HEK293 (cell line): ENCODE data around the gene ESR2.

Experiments
- KLF1 ChIP-seq: fragments of 450-650 bp; formaldehyde crosslinking; IDR thresholded peaks from 2 replicates; pipeline ENCODE4 v1.5.1; 2016; ENCODE audit warnings: missing biosample characterization, missing genetic modification characterization
- KLF16 ChIP-seq: fragments of 450-650 bp; formaldehyde crosslinking; IDR thresholded peaks from 2 replicates; pipeline ENCODE4 v1.5.1; 2017; ENCODE audit warnings: missing biosample characterization, missing genetic modification characterization
- ZBTB20 ChIP-seq: fragments of 450-650 bp; formaldehyde crosslinking; IDR thresholded peaks from 2 replicates; pipeline ENCODE4 v1.5.1; 2016; ENCODE audit warnings: missing biosample characterization, missing genetic modification characterization
- ZNF623 ChIP-seq: fragments of 450-650 bp; formaldehyde crosslinking; IDR thresholded peaks from 2 replicates; pipeline ENCODE4 v1.5.1; 2016; ENCODE audit warnings: missing biosample characterization, missing genetic modification characterization
- TF ChIP-seq, protein P1 (sequence below): fragments of 450-650 bp; formaldehyde crosslinking; IDR thresholded peaks from 2 replicates; pipeline ENCODE4 v1.5.1; 2017; ENCODE audit warnings: missing biosample characterization, missing genetic modification characterization
- TF ChIP-seq, protein P2 (sequence below): fragments of 450-650 bp; formaldehyde crosslinking; IDR thresholded peaks from 2 replicates; pipeline ENCODE4 v1.5.1; 2017; ENCODE audit warnings: missing biosample characterization, missing genetic modification characterization
- TF ChIP-seq, protein P3 (sequence below): fragments of 450-650 bp; formaldehyde crosslinking; IDR thresholded peaks from 2 replicates; pipeline ENCODE4 v1.5.1; 2016; ENCODE audit warnings: missing biosample characterization, missing genetic modification characterization, low read depth
- TF ChIP-seq, protein P4 (sequence below): fragments of 450-650 bp; formaldehyde crosslinking; IDR thresholded peaks from 2 replicates; pipeline ENCODE4 v1.5.1; 2016; ENCODE audit warnings: missing biosample characterization, missing genetic modification characterization
- TF ChIP-seq, protein P5 (sequence below): fragments of 450-650 bp; formaldehyde crosslinking; IDR thresholded peaks from 2 replicates; pipeline ENCODE4 v1.5.1; 2016; ENCODE audit warnings: missing biosample characterization, missing genetic modification characterization
- TF ChIP-seq, protein P6 (sequence below): fragments of 450-650 bp; formaldehyde crosslinking; IDR thresholded peaks from 2 replicates; pipeline ENCODE4 v1.5.1; 2017; ENCODE audit warnings: missing biosample characterization, missing genetic modification characterization
- TF ChIP-seq, protein P7 (sequence below): fragments of 450-650 bp; formaldehyde crosslinking; IDR thresholded peaks from 2 replicates; pipeline ENCODE4 v1.5.1; 2016; ENCODE audit warnings: missing biosample characterization, missing genetic modification characterization

DNA sequence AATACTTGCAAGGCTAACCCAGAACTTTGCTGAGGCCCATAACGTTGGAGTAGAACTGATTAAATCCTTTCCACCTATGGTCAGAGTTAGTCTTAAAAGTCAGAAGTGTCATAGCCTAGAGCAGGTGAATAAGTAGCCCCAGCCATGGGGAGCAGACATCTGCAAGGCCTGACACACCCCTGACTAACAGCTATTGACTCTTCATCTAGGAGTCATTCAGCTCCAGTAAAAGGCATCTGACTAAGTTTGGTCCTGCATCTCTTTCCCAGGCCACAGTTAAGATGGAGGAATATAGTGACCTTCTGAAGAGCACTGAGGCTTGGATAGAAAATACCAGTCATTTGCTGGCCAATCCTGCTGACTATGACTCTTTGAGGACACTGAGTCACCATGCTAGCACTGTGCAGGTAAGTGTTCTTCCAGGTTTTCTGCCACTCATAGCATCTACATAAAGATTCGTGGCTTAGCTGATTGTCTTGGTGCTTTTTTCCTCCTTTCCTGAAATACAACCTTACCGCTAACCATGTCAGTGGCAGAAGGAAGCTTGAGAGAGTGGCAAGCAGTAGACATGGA lies 212.9 kb downstream of the ESR2 start:
- TF ChIP-seq, protein P1, sequence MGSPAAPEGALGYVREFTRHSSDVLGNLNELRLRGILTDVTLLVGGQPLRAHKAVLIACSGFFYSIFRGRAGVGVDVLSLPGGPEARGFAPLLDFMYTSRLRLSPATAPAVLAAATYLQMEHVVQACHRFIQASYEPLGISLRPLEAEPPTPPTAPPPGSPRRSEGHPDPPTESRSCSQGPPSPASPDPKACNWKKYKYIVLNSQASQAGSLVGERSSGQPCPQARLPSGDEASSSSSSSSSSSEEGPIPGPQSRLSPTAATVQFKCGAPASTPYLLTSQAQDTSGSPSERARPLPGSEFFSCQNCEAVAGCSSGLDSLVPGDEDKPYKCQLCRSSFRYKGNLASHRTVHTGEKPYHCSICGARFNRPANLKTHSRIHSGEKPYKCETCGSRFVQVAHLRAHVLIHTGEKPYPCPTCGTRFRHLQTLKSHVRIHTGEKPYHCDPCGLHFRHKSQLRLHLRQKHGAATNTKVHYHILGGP (tag by site-specific recombination), result no peak
- no peak for TF ChIP-seq KLF16 (tag by site-specific recombination)
- TF ChIP-seq, protein P2, sequence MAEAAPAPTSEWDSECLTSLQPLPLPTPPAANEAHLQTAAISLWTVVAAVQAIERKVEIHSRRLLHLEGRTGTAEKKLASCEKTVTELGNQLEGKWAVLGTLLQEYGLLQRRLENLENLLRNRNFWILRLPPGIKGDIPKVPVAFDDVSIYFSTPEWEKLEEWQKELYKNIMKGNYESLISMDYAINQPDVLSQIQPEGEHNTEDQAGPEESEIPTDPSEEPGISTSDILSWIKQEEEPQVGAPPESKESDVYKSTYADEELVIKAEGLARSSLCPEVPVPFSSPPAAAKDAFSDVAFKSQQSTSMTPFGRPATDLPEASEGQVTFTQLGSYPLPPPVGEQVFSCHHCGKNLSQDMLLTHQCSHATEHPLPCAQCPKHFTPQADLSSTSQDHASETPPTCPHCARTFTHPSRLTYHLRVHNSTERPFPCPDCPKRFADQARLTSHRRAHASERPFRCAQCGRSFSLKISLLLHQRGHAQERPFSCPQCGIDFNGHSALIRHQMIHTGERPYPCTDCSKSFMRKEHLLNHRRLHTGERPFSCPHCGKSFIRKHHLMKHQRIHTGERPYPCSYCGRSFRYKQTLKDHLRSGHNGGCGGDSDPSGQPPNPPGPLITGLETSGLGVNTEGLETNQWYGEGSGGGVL (tag by site-specific recombination), result no peak
- no peak for TF ChIP-seq ZNF623 (tag by site-specific recombination)
- TF ChIP-seq, protein P3, sequence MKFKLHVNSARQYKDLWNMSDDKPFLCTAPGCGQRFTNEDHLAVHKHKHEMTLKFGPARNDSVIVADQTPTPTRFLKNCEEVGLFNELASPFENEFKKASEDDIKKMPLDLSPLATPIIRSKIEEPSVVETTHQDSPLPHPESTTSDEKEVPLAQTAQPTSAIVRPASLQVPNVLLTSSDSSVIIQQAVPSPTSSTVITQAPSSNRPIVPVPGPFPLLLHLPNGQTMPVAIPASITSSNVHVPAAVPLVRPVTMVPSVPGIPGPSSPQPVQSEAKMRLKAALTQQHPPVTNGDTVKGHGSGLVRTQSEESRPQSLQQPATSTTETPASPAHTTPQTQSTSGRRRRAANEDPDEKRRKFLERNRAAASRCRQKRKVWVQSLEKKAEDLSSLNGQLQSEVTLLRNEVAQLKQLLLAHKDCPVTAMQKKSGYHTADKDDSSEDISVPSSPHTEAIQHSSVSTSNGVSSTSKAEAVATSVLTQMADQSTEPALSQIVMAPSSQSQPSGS, result no peak
- TF ChIP-seq, protein P4, sequence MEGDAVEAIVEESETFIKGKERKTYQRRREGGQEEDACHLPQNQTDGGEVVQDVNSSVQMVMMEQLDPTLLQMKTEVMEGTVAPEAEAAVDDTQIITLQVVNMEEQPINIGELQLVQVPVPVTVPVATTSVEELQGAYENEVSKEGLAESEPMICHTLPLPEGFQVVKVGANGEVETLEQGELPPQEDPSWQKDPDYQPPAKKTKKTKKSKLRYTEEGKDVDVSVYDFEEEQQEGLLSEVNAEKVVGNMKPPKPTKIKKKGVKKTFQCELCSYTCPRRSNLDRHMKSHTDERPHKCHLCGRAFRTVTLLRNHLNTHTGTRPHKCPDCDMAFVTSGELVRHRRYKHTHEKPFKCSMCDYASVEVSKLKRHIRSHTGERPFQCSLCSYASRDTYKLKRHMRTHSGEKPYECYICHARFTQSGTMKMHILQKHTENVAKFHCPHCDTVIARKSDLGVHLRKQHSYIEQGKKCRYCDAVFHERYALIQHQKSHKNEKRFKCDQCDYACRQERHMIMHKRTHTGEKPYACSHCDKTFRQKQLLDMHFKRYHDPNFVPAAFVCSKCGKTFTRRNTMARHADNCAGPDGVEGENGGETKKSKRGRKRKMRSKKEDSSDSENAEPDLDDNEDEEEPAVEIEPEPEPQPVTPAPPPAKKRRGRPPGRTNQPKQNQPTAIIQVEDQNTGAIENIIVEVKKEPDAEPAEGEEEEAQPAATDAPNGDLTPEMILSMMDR (tag by site-specific recombination), result no peak
- TF ChIP-seq, protein P5, sequence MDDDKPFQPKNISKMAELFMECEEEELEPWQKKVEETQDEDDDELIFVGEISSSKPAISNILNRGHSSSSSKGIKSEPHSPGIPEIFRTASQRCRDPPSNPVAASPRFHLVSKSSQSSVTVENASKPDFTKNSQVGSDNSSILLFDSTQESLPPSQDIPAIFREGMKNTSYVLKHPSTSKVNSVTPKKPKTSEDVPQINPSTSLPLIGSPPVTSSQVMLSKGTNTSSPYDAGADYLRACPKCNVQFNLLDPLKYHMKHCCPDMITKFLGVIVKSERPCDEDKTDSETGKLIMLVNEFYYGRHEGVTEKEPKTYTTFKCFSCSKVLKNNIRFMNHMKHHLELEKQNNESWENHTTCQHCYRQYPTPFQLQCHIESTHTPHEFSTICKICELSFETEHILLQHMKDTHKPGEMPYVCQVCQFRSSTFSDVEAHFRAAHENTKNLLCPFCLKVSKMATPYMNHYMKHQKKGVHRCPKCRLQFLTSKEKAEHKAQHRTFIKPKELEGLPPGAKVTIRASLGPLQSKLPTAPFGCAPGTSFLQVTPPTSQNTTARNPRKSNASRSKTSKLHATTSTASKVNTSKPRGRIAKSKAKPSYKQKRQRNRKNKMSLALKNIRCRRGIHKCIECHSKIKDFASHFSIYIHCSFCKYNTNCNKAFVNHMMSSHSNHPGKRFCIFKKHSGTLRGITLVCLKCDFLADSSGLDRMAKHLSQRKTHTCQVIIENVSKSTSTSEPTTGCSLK (tag by site-specific recombination), result no peak
- TF ChIP-seq, protein P6, sequence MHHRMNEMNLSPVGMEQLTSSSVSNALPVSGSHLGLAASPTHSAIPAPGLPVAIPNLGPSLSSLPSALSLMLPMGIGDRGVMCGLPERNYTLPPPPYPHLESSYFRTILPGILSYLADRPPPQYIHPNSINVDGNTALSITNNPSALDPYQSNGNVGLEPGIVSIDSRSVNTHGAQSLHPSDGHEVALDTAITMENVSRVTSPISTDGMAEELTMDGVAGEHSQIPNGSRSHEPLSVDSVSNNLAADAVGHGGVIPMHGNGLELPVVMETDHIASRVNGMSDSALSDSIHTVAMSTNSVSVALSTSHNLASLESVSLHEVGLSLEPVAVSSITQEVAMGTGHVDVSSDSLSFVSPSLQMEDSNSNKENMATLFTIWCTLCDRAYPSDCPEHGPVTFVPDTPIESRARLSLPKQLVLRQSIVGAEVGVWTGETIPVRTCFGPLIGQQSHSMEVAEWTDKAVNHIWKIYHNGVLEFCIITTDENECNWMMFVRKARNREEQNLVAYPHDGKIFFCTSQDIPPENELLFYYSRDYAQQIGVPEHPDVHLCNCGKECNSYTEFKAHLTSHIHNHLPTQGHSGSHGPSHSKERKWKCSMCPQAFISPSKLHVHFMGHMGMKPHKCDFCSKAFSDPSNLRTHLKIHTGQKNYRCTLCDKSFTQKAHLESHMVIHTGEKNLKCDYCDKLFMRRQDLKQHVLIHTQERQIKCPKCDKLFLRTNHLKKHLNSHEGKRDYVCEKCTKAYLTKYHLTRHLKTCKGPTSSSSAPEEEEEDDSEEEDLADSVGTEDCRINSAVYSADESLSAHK (tag by site-specific recombination), result no peak
- TF ChIP-seq, protein P7, sequence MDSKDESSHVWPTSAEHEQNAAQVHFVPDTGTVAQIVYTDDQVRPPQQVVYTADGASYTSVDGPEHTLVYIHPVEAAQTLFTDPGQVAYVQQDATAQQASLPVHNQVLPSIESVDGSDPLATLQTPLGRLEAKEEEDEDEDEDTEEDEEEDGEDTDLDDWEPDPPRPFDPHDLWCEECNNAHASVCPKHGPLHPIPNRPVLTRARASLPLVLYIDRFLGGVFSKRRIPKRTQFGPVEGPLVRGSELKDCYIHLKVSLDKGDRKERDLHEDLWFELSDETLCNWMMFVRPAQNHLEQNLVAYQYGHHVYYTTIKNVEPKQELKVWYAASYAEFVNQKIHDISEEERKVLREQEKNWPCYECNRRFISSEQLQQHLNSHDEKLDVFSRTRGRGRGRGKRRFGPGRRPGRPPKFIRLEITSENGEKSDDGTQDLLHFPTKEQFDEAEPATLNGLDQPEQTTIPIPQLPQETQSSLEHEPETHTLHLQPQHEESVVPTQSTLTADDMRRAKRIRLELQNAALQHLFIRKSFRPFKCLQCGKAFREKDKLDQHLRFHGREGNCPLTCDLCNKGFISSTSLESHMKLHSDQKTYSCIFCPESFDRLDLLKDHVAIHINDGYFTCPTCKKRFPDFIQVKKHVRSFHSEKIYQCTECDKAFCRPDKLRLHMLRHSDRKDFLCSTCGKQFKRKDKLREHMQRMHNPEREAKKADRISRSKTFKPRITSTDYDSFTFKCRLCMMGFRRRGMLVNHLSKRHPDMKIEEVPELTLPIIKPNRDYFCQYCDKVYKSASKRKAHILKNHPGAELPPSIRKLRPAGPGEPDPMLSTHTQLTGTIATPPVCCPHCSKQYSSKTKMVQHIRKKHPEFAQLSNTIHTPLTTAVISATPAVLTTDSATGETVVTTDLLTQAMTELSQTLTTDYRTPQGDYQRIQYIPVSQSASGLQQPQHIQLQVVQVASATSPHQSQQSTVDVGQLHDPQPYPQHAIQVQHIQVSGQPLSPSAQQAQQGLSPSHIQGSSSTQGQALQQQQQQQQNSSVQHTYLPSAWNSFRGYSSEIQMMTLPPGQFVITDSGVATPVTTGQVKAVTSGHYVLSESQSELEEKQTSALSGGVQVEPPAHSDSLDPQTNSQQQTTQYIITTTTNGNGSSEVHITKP (tag by site-specific recombination), result no peak
- TF ChIP-seq ZBTB20 (tag by site-specific recombination), result no peak
- no peak for TF ChIP-seq KLF1 (tag by site-specific recombination)
